ENCODE data around the gene DCAF8.

Gene DCAF8

DNA sequence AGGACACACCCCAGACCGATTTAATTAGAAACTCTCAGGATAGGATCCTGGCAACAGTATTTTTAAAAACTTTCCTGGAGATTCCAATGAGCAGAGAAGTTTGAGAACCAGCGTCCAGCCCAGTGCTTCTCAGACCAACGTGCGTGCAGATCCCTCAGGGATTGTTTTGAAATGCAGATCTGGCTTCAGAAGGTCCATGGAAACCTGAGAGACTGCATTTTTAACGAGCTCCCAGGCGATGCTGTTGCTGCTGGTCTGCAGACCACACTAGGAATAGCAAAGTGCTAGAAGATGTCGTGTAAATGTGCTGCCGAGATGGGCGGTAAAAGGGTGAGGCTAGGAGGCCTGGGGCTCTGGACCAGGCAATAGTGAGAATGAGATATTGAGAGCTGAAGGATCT is 90.4 kb downstream of the DCAF8 start:
- TF ChIP-seq, protein P1, sequence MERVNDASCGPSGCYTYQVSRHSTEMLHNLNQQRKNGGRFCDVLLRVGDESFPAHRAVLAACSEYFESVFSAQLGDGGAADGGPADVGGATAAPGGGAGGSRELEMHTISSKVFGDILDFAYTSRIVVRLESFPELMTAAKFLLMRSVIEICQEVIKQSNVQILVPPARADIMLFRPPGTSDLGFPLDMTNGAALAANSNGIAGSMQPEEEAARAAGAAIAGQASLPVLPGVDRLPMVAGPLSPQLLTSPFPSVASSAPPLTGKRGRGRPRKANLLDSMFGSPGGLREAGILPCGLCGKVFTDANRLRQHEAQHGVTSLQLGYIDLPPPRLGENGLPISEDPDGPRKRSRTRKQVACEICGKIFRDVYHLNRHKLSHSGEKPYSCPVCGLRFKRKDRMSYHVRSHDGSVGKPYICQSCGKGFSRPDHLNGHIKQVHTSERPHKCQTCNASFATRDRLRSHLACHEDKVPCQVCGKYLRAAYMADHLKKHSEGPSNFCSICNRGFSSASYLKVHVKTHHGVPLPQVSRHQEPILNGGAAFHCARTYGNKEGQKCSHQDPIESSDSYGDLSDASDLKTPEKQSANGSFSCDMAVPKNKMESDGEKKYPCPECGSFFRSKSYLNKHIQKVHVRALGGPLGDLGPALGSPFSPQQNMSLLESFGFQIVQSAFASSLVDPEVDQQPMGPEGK (CRISPR knock-in tag; IDR thresholded peaks at IDR 0.05; ENCODE audit: borderline replicate concordance), result no peak
- TF ChIP-seq TOX (CRISPR knock-in tag; IDR thresholded peaks at IDR 0.05; ENCODE audit: borderline replicate concordance), result no peak
- no peak for TF ChIP-seq ZFP30 (CRISPR knock-in tag; IDR thresholded peaks at IDR 0.05)
- TF ChIP-seq OSR1 (CRISPR knock-in tag; IDR thresholded peaks at IDR 0.05), result no peak
- no peak for TF ChIP-seq ZC3H10 (CRISPR knock-in tag; IDR thresholded peaks at IDR 0.05)
- TF ChIP-seq CSDC2 (CRISPR knock-in tag; IDR thresholded peaks at IDR 0.05), result no peak
- no peak for TF ChIP-seq ZNF565 (CRISPR knock-in tag; conservative IDR thresholded peaks at IDR 0.05; ENCODE audit: low read depth)
- no peak for TF ChIP-seq ZNF8 (CRISPR knock-in tag; IDR thresholded peaks at IDR 0.05)
- no peak for TF ChIP-seq BACH2 (CRISPR knock-in tag; IDR thresholded peaks at IDR 0.05; ENCODE audit: borderline replicate concordance)
- TF ChIP-seq ZFP3 (CRISPR knock-in tag; IDR thresholded peaks at IDR 0.05), result no peak
- TF ChIP-seq ESRRG (CRISPR knock-in tag; IDR thresholded peaks at IDR 0.05), result no peak
- TF ChIP-seq PPARA (CRISPR knock-in tag; IDR thresholded peaks at IDR 0.05; ENCODE audit: borderline replicate concordance), result no peak
- TF ChIP-seq, protein P2, sequence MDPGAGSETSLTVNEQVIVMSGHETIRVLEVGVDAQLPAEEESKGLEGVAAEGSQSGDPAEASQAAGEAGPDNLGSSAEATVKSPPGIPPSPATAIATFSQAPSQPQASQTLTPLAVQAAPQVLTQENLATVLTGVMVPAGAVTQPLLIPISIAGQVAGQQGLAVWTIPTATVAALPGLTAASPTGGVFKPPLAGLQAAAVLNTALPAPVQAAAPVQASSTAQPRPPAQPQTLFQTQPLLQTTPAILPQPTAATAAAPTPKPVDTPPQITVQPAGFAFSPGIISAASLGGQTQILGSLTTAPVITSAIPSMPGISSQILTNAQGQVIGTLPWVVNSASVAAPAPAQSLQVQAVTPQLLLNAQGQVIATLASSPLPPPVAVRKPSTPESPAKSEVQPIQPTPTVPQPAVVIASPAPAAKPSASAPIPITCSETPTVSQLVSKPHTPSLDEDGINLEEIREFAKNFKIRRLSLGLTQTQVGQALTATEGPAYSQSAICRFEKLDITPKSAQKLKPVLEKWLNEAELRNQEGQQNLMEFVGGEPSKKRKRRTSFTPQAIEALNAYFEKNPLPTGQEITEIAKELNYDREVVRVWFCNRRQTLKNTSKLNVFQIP (CRISPR knock-in tag; IDR thresholded peaks at IDR 0.05; ENCODE audit: borderline replicate concordance, low read depth), result no peak
- ATAC-seq, result no peak

DNA sequence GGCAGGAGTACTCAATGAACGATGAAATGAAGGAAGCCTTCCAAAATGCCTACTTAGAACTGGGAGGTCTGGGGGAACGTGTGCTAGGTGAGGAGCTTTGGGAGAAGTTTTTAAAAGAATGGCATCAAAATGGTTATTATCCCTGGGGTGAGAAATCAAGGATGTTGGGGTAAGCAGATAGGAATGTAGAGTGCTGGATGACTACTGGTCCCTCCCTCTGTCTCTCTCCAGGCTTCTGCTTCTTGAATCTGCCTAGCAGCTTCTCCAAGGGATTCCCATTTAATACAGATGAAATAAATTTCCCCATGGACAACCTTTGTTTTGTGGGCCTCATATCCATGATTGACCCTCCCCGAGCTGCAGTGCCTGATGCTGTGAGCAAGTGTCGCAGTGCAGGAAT is 91.0 kb downstream of the DCAF8 start:
- peak; percentile 38; the same call in 2 of the 3 replicates for ATAC-seq
- TF ChIP-seq, protein P3, sequence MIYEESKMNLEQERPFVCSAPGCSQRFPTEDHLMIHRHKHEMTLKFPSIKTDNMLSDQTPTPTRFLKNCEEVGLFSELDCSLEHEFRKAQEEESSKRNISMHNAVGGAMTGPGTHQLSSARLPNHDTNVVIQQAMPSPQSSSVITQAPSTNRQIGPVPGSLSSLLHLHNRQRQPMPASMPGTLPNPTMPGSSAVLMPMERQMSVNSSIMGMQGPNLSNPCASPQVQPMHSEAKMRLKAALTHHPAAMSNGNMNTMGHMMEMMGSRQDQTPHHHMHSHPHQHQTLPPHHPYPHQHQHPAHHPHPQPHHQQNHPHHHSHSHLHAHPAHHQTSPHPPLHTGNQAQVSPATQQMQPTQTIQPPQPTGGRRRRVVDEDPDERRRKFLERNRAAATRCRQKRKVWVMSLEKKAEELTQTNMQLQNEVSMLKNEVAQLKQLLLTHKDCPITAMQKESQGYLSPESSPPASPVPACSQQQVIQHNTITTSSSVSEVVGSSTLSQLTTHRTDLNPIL (CRISPR knock-in tag; IDR thresholded peaks at IDR 0.05; ENCODE audit: low read depth), result no peak
- TF ChIP-seq GLIS3 (CRISPR knock-in tag; IDR thresholded peaks at IDR 0.05) (no peak), RARB (CRISPR knock-in tag; IDR thresholded peaks at IDR 0.05) (no peak), ZC3H10 (CRISPR knock-in tag; IDR thresholded peaks at IDR 0.05) (no peak), ESRRG (CRISPR knock-in tag; IDR thresholded peaks at IDR 0.05) (no peak), ZFP3 (CRISPR knock-in tag; IDR thresholded peaks at IDR 0.05) (no peak), PPARA (CRISPR knock-in tag; IDR thresholded peaks at IDR 0.05; ENCODE audit: borderline replicate concordance) (no peak), TCF4 (CRISPR knock-in tag; IDR thresholded peaks at IDR 0.05; ENCODE audit: borderline replicate concordance) (no peak)
- TF ChIP-seq, protein P4, sequence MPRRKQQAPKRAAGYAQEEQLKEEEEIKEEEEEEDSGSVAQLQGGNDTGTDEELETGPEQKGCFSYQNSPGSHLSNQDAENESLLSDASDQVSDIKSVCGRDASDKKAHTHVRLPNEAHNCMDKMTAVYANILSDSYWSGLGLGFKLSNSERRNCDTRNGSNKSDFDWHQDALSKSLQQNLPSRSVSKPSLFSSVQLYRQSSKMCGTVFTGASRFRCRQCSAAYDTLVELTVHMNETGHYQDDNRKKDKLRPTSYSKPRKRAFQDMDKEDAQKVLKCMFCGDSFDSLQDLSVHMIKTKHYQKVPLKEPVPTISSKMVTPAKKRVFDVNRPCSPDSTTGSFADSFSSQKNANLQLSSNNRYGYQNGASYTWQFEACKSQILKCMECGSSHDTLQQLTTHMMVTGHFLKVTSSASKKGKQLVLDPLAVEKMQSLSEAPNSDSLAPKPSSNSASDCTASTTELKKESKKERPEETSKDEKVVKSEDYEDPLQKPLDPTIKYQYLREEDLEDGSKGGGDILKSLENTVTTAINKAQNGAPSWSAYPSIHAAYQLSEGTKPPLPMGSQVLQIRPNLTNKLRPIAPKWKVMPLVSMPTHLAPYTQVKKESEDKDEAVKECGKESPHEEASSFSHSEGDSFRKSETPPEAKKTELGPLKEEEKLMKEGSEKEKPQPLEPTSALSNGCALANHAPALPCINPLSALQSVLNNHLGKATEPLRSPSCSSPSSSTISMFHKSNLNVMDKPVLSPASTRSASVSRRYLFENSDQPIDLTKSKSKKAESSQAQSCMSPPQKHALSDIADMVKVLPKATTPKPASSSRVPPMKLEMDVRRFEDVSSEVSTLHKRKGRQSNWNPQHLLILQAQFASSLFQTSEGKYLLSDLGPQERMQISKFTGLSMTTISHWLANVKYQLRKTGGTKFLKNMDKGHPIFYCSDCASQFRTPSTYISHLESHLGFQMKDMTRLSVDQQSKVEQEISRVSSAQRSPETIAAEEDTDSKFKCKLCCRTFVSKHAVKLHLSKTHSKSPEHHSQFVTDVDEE (CRISPR knock-in tag; IDR thresholded peaks at IDR 0.05), result no peak

DNA sequence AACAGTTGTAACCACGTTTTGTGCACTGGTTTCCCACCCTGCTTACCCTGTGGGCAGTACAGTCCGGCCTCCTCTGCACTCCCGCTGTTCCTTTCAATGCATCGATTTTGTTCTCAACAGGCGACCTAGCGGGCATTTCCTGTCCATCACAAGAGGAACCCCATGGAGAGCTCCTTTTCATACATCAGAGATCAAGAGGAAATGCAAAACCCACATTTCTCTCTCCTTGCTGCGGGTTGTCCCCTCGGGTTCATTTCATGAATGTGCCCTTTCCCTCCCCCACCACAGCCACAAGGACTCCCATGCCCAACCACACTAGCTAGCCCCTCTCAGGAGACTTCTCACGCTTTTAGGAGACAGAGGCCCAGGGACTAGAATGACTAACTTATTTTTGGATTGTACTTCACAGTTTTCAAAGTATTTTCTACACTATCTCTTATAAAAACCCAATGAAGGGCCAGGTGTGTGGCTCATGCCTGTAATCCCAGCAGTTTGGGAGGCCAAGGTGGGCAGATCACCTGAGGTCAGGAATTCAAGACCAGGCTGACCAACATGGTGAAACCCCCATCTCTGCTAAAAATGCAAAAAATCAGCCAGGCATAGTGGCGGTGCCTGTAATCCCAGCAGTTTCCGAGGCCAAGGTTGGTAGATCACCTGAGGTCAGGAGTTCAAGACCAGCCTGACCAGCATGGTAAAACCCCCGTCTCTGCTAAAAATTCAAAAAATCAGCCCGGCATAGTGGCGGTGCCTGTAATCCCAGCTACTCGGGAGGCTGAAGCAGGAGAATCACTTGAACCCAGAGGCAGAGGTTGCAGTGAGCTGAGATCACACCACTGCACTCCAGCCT is 92.6 kb downstream of the DCAF8 start:
- no peak for ATAC-seq
- TF ChIP-seq, protein P5, sequence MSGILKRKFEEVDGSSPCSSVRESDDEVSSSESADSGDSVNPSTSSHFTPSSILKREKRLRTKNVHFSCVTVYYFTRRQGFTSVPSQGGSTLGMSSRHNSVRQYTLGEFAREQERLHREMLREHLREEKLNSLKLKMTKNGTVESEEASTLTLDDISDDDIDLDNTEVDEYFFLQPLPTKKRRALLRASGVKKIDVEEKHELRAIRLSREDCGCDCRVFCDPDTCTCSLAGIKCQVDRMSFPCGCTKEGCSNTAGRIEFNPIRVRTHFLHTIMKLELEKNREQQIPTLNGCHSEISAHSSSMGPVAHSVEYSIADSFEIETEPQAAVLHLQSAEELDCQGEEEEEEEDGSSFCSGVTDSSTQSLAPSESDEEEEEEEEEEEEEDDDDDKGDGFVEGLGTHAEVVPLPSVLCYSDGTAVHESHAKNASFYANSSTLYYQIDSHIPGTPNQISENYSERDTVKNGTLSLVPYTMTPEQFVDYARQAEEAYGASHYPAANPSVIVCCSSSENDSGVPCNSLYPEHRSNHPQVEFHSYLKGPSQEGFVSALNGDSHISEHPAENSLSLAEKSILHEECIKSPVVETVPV (CRISPR knock-in tag; IDR thresholded peaks at IDR 0.05), result no peak
- TF ChIP-seq ISL1 (CRISPR knock-in tag; IDR thresholded peaks at IDR 0.05), result no peak
- no peak for TF ChIP-seq ARNTL (CRISPR knock-in tag; IDR thresholded peaks at IDR 0.05; ENCODE audit: borderline replicate concordance, low read depth)
- no peak for TF ChIP-seq ESRRG (CRISPR knock-in tag; IDR thresholded peaks at IDR 0.05)
- no peak for TF ChIP-seq ZNF70 (CRISPR knock-in tag; IDR thresholded peaks at IDR 0.05)
- TF ChIP-seq ZFP3 (CRISPR knock-in tag; IDR thresholded peaks at IDR 0.05), result no peak
- no peak for TF ChIP-seq RARB (CRISPR knock-in tag; IDR thresholded peaks at IDR 0.05)
- TF ChIP-seq, protein P3 (CRISPR knock-in tag; IDR thresholded peaks at IDR 0.05; ENCODE audit: low read depth), result no peak
- TF ChIP-seq ZNF565 (CRISPR knock-in tag; conservative IDR thresholded peaks at IDR 0.05; ENCODE audit: low read depth), result no peak
- no peak for TF ChIP-seq SNAI2 (CRISPR knock-in tag; IDR thresholded peaks at IDR 0.05)
- no peak for TF ChIP-seq BACH2 (CRISPR knock-in tag; IDR thresholded peaks at IDR 0.05; ENCODE audit: borderline replicate concordance)
- TF ChIP-seq, protein P4 (CRISPR knock-in tag; IDR thresholded peaks at IDR 0.05), result no peak
